ENCODE measurements around the gene TIGAR. TPM values are rescaled to one million over a fixed set of nuclear protein-coding genes. Genes with fewer than 3 reads are reported as not detected.

TIGAR gene
- total RNA-seq, 3 donors from 2014 or later = 11.4 to 17.0 (median 11.6) TPM

GRCh38 chr12:4393211-4393610 lies 72.2 kb downstream of the TIGAR start:
- Histone ChIP-seq H3K36me3 (ENCODE audit: low read depth) (no peaks in the 10 kb centered on the region), H3K4me3 (no peak overlapping the region), H3K9me3 (no peaks in the 10 kb centered on the region), H3K4me1 (ENCODE audit: low read depth) (no peaks in the 10 kb centered on the region)
- TF ChIP-seq CTCF (IDR thresholded peaks at IDR 0.05) = no peak
- intact Hi-C loops (cut with DNase I, micrococcal nuclease) = no loop called here
- DNase-seq = no peak
- ATAC-seq = no peak

DNA sequence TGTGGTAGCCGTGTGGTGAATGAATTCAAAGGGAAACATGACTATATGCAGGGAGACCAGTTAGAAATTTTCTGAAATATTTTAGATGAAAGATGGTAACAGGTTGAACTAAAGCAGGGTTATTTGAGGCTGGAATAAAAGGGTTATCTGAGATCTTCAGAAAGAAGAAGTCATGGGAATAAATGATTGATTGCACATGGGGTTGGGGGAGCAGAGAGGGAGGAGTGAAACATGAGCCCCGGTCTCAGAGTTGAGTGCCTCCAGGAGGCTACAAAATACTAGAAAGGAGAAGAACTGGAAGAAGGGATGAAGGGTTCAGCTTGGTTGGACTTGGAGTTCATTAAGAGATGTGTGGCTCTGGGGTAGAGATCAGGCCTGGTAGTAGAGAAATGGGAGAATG lies 74.8 kb downstream of the TIGAR start:
- TF ChIP-seq CTCF (IDR thresholded peaks at IDR 0.05) = no peak
- H3K36me3 ChIP-seq (ENCODE audit: low read depth) = no peaks in the 10 kb centered on the region
- H3K4me3 ChIP-seq = no peak overlapping the region
- H3K9me3 ChIP-seq = no peaks in the 10 kb centered on the region
- intact Hi-C loops (cut with DNase I, micrococcal nuclease) = no loop called here
- ATAC-seq (no peak), DNase-seq (no peak)
- H3K4me1 ChIP-seq (ENCODE audit: low read depth) = no peaks in the 10 kb centered on the region

GRCh38 chr12:4401117-4401516 lies 80.1 kb downstream of the TIGAR start:
- Histone ChIP-seq H3K9me3 (no peaks in the 10 kb centered on the region), H3K4me3 (no peak overlapping the region), H3K4me1 (ENCODE audit: low read depth) (no peaks in the 10 kb centered on the region), H3K36me3 (ENCODE audit: low read depth) (no peaks in the 10 kb centered on the region)
- intact Hi-C loops (cut with DNase I, micrococcal nuclease) = no loop called here
- DNase-seq (no peak), ATAC-seq (no peak)
- TF ChIP-seq CTCF (IDR thresholded peaks at IDR 0.05) = no peak

- no peak for TF ChIP-seq CTCF (IDR thresholded peaks at IDR 0.05)
Observed at GRCh38 chr12:4402996-4403395, 82.0 kb downstream of the TIGAR start.

More at GRCh38 chr12:4402996-4403395, 82.0 kb downstream of the TIGAR start:
- Histone ChIP-seq H3K36me3 (ENCODE audit: low read depth) (no peaks in the 10 kb centered on the region), H3K4me3 (no peak overlapping the region), H3K9me3 (no peaks in the 10 kb centered on the region), H3K4me1 (ENCODE audit: low read depth) (no peaks in the 10 kb centered on the region)
- DNase-seq = no peak
- intact Hi-C loops (cut with DNase I, micrococcal nuclease) = no loop called here
- no peak for ATAC-seq

Other genes starting within 250 kb of the TIGAR start
- 100 to 1,000 TPM; 105 to 236 (median 130) TPM for gene CCND2, start 47.5 kb upstream of the TIGAR start, total RNA-seq
- not detected for gene FGF23, start 58.5 kb downstream of the TIGAR start, total RNA-seq
- gene FGF6, start 124.6 kb downstream of the TIGAR start, total RNA-seq = not detected
- gene RAD51AP1, start 217.7 kb downstream of the TIGAR start, total RNA-seq = 10 to 100 TPM in 1 of 3 donors, 1 to 10 TPM in 2; 2.2 to 13.3 (median 4.4) TPM
- 10 to 100 TPM; 27.0 to 31.3 (median 28.7) TPM for gene DYRK4, start 241.0 kb downstream of the TIGAR start, total RNA-seq